LNCaP clone FGC (cell line): ENCODE measurements around the gene AURKAIP1.
"Not testable (repeated sequence)": the region's sequence is repeated elsewhere in the genome, so short reads cannot be mapped to it uniquely, and the experiment has no call there.

Experiments
- DNase-seq: peaks from one replicate; pipeline ENCODE4 v3.0.0-alpha.2; 2011; ENCODE audit warnings: low read depth
- H3K4me3 ChIP-seq: 2 replicates; pipeline ENCODE4 v1.5.1; 2011; ENCODE audit warnings: mild to moderate bottlenecking, low read depth, low read length, control low read depth
- TF ChIP-seq, protein P1 (sequence below): IDR thresholded peaks from 2 replicates; pipeline ENCODE4 v1.5.1; 2012; ENCODE audit warnings: mild to moderate bottlenecking; ENCODE audit not compliant: control insufficient read depth, insufficient read depth; ENCODE audit errors: extremely low read depth

Gene AURKAIP1

GRCh38 chr1:1420654-1421141 is 45.7 kb upstream of the AURKAIP1 start:
- no peak overlapping the region for H3K4me3 ChIP-seq
- TF ChIP-seq, protein P1, sequence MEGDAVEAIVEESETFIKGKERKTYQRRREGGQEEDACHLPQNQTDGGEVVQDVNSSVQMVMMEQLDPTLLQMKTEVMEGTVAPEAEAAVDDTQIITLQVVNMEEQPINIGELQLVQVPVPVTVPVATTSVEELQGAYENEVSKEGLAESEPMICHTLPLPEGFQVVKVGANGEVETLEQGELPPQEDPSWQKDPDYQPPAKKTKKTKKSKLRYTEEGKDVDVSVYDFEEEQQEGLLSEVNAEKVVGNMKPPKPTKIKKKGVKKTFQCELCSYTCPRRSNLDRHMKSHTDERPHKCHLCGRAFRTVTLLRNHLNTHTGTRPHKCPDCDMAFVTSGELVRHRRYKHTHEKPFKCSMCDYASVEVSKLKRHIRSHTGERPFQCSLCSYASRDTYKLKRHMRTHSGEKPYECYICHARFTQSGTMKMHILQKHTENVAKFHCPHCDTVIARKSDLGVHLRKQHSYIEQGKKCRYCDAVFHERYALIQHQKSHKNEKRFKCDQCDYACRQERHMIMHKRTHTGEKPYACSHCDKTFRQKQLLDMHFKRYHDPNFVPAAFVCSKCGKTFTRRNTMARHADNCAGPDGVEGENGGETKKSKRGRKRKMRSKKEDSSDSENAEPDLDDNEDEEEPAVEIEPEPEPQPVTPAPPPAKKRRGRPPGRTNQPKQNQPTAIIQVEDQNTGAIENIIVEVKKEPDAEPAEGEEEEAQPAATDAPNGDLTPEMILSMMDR, result no peak
- DNase-seq, result no peak

DNA sequence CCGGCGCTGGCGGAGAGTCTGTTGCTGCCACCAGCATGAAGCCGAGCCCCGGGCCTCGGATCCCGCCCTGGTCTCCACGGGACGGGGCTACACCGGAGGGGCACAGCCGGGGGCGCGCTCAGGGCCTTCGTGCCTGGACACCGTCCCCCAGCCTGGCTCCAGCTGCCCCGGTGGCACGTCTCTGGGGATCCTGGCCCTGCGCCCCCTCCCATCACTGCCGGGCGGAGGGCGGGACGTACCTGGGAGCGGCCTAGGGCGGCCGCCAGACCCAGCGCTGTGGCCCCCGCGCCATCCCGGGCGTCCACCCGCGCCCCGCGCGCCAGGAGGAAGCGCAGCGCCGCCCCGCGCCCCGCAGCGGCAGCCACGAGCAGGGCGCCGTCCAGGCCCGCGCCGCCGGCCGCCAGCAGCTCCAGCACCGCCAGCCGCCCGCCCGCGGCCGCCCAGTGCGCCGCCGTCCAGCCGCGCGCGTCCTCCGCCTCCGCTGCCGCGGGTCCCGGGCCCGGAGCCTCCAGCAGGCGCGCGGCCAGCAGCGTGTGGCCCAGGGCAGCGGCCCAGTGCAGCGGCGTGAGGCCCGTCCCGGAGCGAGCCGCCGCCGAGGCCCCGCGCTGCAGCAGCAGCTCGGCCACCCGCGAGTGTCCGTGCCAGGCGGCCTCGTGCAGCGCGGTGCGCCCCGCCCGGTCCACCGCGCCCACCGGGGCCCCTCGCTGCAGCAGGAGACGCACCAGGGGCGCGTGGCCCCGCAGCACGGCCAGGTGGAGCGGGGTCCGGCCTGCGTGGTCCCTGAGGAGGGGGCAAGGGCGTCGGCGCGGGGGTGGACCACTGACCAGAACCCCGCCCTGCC is 45.0 kb upstream of the AURKAIP1 start:
- TF ChIP-seq, protein P1, result no peak
- DNase-seq, result no peak
- no peak overlapping the region for H3K4me3 ChIP-seq

GRCh38 chr1:1419363-1419812 is 44.4 kb upstream of the AURKAIP1 start:
- DNase-seq, result no peak
- no peak overlapping the region for H3K4me3 ChIP-seq
- TF ChIP-seq, protein P1, result no peak

GRCh38 chr1:1418464-1419362 is 43.7 kb upstream of the AURKAIP1 start:
- no peak overlapping the region for H3K4me3 ChIP-seq
- TF ChIP-seq, protein P1, result no peak
- no peak for DNase-seq

DNA sequence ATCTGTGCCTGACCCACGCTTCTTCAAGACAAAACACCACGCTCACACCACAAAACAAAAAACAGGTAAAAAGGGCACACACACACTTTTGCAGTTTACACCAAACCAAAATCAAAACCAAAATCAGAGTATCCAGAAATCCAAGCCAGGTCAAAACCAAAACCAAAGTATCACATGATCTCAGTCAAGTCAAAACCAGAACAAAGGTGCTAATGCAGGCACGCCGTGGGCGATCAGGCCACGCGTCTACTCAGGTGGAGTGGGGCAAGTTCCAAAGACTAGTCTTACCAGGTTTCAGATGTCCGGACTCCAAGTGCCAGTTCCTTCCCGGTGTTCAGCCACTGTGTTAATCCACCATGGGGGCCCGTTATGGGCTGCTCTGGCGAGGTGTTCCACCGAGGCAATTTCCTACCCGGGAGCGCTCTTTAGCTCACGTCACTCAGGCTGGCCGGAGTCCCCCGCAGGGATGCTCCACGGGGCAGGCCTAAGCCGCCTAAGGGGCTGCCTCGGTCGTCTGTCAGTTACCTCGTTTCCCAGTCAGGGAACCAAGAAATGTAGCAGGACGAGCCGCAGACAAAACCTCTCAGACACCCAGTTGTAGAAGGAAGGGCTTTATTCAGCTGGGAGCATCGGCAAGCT is 42.9 kb upstream of the AURKAIP1 start:
- H3K4me3 ChIP-seq, DNase-seq: not testable (repeated sequence)

GRCh38 chr1:1417396-1417795 is 42.4 kb upstream of the AURKAIP1 start:
- not testable (repeated sequence) for DNase-seq, H3K4me3 ChIP-seq

DNA sequence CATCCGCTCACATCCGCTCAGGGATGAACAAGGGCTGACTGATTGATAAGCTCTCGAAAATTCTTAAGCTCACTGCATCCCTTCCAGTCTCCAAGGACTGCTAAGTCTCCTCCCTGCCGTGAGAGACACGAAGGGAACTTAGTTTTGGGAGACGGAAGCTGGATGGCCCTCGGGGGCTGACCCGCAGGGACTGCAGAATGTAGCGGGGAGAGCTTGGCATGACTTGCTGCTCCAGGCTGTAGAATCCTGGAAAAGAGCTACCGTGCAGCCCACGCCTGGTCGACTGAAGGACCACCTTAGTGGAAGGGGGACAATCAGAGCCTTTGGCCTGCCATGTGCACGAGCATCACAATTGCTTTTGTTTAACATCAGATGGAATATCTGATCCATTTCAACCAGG is 40.7 kb upstream of the AURKAIP1 start:
- TF ChIP-seq, protein P1, result no peak
- H3K4me3 ChIP-seq, result no peak overlapping the region
- no peak for DNase-seq

- H3K4me3 ChIP-seq, DNase-seq: not testable (repeated sequence)
Measured at GRCh38 chr1:1412311-1412902, 37.4 kb upstream of the AURKAIP1 start.
